GM18861 (cell line): Measurements from ENCODE around the gene LIPC.

Experiments used
- ATAC-seq: cut with Tn5 transposase; IDR thresholded peaks from one replicate; pipeline ENCODE4 v1.9.1; 2021; ENCODE audit not compliant: unreplicated experiment

Gene LIPC

DNA sequence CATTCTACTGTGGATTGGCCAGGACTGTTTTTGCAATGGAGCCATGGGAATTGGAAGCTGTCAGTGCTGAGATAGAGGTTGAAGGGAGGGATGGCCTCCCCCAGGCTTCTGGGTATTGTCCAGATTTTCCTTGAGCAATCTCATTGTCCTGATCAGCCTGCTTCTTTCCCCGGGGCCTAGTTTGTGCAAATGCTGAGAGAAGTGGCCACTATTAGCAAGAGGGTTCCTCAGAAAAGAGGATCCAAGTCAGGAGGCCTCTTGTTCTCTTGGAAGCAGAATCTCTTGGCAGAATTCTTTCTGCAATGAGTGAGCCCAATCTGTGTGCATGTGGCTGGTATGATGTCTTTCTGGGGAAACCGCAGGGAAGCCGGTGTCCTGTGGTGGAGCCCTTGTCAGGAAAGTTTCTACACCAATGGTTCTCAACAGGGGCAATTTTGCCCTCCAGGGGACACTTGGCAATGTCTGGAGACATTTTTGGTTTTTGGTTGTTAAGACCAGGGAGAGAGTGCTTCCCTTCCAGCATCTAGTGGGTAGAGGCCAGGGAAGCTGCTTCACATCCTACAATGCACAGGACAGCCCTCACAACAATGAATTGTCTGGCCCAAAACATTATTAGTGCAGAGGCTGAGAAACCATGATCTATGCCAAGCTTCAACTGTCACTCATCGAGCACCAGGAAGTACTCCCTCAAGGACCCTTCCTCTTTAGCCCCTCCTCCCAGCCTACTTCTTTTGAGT is 2.0 kb downstream of the LIPC start:
- no peak for ATAC-seq

DNA sequence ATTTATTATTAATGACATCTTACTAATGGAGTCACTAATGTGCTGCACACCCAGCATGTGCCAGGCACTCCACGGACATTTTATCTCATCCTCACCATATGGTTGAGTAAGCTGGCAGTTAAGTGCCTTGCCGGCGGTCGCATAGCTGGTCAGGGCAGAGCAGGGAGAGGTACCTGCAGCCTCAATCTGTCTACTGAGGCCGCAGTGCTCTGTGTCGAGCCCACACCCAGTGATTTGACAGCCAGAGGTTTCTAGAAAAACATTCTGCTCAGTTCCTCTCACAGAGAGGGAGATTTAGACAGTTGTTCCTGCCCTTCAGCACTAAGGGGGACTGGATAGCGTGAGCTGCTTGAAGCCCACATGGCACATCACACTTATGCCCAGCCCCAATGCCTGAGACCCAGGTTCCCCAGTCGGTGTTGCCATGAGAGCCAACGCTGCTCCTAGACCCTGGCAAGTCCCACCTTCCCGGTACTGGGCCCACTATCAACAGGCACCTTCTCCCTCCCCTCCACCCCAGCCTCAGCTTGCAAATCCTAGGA is 2.6 kb downstream of the LIPC start:
- ATAC-seq = no peak

DNA sequence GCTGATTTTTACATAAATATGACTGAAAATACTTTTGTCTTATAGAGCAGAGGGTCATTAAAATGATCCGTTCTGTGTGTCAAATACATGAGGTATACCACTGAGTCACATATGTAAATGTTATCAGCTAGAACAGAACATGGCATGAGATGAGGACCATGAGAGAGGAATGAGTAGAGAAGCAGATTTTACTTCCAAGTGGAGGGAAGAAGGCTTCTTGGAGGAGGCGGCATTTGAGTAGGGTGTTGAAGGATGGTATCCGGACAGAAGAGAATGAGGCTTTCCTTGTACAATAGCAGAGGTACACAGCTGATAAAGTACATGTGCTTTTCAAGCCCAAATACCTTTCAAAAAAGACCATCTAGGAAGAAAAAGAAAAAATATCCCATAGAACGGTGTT is 4.8 kb downstream of the LIPC start:
- no peak for ATAC-seq

DNA sequence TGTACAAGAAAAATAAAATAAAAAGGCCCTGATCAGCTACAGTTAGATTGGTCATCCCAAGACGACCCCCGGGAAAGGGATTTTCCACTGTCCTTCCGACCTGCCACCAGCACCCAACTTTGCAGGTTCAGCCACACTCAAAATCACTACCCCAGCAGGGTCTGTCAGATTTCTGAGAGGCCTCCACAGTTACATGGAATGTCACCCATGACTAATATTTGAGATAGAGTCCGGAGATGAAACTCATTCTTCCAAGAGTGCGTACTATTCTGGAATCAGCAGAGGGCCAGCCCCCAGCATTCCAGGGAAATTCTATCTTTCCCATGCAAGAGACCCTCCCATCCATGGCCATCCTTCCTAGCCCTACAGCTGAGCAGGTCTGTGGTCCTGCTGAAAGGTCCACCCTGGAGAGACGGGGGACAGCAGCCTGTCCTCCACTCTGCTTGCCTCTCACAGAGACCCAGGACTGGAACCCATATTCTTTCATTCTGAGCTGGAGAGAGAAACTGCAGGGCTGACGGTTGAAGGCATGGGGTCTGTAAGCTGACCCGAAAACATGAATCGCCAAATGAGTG is 5.8 kb downstream of the LIPC start:
- no peak for ATAC-seq

DNA sequence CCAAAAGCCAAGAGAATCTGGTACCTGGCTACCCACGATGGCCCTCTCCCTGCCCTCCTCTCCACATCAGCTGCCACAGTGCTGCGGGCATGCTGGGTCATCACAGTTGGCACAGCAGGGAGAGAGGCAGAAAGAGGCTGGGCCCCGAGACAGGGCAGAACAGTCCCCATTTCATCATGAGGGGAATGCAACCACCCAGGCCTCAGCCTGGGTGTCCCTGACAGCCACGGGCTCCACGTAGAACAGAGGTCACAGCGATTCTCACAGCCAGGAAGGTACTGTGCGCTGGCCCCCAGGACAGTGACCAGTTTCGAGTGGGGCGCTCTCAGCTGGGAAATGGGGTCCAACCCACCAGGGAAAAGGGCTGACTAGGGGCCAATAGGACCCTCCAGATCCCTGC is 6.3 kb downstream of the LIPC start:
- ATAC-seq = no peak

DNA sequence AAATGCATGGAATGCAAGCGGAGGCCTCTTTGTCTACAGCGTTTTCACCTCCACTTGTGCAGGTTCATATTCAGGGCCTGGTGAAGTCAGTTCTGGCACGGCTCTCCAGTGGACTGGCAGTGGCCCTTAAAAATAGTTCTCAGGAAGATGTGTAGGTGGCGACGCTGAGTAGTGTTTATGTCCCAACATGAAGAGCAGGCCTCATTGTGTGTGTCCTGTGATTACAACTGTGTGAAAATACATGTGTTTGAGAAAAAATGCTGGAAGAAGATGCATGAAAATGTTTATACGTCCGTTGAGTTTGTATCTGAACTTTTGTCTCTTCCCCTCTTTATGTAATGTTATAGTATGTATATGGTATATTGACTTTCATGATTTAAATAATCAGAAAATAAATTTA is 7.2 kb downstream of the LIPC start:
- no peak for ATAC-seq

DNA sequence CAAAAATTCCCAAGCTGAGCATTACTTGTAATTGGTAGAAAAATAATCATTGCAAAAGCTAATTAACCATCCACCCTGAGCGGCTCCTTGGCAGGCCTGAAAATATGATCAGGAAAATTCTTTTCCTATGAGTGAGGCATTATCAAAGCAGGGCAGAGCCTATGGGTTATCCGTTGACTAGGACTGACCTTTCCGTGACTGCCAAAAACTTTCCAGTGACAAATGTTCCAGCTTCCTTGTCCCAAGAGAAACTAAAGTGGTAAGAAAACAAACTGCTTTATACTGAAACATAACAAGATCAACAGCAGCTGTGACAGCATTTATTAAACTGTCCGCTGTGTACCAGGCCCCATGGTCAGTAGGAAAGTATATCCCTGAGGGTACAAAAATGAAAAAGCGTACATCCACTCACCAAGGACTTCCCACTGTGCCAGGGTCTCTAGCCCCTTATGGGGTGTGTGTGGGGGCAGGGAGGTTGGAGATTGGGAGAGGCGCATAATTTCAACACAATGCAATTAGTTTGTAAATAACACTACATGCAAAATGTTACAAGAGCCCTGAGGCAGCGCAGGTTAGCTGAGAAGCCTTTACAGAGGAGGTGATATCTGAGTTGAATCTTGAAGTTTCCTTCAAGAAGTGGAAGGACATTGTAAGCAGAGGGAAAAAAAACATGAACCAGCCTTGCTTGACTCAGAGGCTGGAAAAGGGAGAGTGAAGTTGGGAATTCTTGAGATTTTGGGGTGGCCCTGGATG is 8.5 kb downstream of the LIPC start:
- ATAC-seq = no peak

DNA sequence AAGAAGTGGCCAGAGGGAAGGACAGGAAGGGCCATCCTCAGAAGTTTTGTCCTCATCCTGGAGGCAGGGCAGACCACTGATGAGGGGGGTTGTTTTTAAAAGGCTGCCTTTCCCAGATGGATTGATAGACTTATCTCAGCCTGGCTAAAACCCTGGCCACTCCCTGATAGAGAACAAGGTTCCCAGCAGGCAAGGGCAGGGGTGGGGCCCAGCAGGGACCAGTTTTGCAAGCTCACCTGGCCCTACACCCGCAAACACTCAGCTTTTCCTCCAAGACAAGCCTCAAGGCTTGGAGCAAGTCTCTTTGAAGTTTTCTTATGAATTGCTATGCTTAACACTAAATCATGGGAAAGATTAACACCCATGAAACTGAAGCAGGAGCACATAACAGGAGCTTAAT is 9.1 kb downstream of the LIPC start:
- no peak for ATAC-seq

DNA sequence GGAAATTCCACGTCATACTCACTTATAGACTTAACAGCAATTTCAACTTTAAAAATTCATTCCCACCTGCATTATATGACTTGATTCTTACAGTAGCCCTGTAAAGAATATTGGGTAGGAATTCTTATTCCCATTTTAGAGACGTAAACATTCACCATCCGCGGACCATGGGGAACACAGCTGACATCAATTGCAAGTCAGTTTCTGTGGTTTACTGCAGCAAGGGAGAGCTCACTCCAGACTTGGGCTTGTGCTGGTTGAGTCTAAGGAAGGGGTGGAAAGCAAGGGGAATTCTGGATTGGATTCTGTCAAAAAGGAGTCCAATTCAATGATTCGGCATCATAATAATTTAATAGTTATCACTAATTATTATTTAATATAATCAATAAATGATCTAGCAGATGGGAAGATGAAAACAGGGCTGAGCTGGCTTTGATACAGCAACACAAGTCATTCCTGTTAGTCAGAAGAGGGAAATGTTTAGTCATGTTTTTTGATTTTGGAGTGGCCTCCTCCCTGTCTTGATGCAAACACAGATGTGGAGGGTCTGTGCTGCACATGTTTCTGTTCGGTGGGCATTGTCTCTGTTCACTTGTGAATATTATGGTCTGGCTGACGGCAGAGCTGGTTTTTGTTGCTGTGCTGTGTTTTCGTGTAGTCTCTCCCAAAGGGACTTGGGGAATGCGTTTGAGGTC is 9.7 kb downstream of the LIPC start:
- ATAC-seq = no peak

DNA sequence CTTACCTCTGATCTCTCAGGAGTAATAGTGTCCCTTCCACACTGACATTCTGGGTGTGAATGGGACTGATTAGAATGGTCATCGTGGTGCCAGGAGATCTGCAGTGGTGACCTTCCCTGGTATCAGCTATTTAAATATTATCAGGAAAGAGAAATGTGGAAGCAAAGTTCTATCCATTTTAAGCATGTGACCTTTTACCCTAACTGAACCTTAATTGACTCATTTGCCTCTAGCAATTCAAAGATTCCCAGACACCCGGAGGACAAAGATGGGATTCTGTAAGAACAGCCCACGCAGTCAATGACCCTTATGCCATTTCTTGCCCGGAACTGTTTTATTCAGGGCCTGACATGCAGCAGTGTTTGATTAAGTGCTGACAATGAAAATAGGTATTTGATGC is 10.3 kb downstream of the LIPC start:
- ATAC-seq = no peak

DNA sequence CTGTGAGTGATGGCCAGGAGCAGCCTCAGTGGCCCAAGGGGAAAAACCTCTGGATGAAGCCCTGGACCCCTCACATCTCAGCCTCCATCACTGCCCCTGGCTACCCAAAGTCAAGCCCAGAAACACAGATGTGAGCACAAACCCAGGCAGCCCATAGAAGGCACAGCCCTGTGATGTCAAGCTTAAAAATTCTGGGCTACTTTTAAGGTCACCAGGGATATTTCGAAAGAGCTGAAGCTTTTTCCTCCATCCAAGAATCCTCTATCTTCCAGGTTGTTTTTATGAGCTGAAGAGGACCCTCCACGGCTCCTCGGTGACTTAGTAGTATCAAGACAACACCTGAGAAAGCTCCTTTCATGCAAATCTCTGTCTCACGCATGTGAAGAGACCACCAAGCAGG is 11.5 kb downstream of the LIPC start:
- no peak for ATAC-seq

DNA sequence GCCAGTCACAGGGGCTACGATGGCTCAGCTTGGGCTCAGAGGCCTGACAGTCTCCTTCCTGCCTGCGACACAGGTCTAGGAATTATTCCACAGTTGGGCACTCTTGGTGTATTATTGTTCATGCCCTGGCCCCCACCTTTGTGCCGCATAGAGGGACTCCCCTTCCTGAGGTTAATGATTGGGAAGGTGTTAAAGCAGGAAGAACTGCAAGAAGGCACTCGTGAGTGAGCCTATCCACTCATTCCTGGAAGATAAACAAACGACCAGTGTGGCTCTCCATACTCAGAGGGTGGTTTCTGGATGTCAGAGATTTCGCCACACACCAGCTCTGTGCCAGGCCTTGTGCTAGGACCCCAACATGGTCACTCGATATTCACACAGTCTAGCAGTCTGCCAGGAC is 12.3 kb downstream of the LIPC start:
- no peak for ATAC-seq

DNA sequence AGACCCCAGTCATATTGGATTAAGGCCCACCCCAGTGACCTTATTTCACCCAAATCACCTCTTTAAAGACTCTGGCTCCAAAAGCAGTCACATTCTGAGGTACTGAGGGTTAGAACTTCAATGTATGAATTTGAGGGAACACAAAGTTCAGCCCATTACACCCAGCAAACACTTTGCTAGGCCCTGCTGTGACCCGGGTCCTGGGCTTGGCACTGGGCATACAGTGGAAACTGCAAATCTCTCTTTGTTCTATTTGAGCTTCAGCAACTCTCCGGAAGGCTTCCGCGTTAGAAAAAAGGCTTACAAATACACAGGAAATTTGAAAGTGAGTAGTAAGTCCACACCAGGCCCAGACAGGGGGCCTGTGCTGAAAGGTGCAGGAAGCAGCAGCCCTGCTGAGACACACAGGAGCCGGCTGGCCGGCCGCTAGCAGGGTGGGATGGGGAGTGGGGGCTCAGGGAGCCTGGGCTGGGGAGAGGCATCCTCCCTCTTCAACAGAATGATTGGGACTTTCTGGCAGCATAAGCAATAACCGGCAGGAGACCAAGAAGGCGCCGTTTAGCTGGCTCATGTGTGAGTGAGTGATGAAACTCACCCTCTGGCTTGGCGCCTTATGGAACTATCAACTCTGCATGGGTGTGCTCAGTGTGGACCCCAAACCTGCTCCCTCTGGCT is 13.0 kb downstream of the LIPC start:
- ATAC-seq = no peak

DNA sequence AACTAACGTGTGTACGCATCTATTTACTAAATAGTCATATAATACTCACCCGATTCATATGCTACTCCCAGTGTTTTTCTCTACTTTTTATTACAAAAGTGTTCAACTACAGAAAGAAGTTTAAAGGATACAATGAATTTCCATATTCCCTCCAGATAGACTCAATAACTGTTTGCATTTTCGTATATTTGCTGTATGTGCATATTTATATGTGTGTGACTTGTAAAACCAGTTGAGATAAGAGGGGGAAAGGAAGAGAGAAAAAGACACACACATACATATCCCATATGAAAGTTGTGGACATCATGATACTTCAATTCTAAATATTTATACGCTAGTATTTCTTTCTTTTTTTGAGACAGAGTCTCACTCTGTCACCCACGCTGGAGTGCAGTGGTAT is 14.1 kb downstream of the LIPC start:
- no peak for ATAC-seq

DNA sequence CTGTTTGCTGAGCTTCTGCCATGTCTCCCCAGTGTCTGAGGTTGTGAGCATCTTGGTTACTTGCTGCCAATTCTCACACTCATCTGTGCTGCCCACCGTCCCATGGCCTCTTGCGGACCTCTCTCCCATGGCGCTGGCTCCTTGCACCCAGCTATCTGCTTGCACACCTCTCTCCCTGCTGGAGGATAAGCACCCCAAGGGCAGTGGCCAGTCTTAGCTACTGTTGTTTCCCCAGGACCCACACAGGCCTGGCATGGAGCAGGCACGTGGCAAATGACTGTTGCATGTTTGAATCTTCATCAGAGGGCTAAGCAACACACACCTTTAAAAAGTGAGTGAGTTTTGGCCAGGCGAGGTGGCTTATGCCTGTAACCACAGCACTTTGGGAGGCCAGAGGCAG is 14.7 kb downstream of the LIPC start:
- no peak for ATAC-seq

DNA sequence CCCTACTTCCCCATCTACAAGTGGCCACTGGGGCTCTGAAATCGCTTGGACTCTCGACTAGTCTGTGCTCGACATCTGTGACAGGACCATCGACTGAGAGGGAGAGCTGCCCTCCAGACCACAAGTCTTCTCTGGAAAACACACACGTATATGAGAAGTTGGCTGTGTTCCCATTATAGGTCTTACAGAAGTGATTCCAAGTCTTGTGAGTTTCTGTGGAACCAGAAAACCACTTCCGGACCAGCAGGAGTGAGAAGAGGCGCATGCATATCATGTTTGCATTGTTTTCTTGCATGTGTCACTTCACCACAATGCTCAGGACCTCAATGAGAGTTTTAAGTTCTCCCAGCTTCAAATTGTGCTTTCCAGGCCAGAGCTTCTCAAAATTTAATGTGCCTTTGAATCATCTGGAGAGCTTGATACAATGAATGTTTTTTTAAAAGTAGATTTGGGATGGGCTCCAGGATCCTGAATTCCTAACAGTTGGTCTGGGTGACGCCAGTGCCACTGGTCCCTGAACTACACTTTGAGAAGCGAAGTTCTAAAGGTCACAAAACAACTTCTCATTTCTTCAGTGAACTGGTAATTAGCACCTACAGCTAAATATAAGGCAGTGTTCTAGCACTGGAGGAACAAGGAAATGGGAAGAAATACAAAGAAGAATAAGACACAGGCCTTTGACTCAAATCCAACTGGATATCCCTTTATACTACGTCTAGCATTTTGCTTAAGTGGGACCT is 15.7 kb downstream of the LIPC start:
- no peak for ATAC-seq

DNA sequence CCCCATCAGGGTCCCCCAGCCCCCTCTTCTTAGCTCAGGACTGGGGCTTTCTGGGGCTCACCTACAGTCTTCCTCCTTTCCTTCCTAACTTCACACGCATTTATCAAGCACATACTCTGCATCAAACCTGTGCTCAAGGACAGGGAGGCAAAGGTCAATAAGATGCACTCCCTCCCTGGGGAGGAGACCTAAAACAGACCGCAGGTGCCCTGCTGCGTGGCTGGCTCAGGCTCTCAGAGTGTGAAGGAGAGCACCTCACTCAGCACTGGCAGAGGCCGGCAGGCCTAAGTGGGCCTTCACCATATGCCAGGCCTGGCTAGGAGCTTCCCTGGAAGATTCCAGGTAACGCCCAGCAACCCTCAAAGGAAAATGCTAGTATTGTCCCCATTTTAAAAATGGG is 16.5 kb downstream of the LIPC start:
- no peak for ATAC-seq

DNA sequence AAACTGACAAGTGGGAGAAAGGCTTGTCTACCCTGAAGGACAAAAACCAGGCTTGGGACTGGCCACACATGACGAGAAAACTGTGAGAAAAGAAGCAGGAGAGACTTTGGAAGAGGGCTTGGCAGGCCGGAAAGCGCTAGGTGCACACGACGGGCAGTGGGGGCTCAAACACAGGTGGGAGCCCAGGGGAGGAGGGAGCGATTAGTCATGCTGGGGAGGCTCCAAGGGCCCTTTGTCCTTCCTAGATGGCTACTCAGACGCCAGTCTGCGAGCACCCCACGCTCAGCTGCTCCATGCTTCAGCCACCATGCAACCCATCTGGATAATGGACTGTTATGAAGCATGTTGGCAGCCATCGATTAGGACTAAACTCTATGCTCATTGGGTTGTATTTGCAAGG is 17.1 kb downstream of the LIPC start:
- ATAC-seq = no peak

DNA sequence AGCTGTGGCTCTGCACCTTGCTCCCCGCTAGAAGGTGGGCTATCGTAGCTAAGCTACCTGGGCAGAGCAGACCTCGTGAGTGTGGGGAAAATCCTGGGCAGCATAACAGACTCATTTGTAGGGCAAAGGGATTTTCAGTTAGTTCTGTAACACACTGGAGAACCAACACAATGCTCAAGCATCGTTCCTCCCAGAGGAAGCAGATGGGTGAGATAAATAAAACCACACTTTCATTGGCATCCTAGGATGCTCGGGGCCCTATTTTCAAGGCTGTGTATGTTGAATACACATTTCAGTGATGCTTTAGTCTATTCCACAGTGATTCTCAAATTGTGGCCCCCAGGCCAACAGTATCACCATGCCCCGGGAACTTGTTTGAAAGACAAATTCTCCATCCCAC is 20.0 kb downstream of the LIPC start:
- ATAC-seq = no peak

DNA sequence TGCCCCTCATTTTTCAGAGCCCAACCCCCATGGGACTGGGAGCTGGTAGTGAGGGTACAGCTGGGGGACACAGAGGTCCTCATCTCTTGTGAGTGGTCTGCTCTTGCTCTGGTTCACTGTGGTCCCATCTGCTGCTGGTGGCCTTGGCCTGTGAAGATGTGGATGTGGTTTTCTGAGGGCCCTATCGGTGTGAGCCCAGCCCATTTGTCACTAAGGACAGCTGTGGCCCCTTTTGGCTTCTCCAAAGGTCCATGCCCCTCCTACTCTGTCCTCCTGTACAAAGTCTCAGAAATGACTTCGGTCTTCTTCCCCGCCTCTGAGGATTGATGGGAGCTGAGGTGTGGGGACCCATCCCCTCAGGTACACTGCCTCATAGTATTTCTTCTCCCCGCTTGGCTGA is 21.0 kb downstream of the LIPC start:
- no peak for ATAC-seq
